HG02588 (cell line): Measurements from ENCODE around the gene LZTS3.
"Not testable (repeated sequence)": the region's sequence is repeated elsewhere in the genome, so short reads cannot be mapped to it uniquely, and the experiment has no call there.

Source experiments
- ATAC-seq: cut with Tn5 transposase; IDR thresholded peaks from one replicate; pipeline ENCODE4 v1.9.1; 2021; ENCODE audit warnings: mild to moderate bottlenecking, moderate library complexity; ENCODE audit not compliant: unreplicated experiment

Gene LZTS3

DNA sequence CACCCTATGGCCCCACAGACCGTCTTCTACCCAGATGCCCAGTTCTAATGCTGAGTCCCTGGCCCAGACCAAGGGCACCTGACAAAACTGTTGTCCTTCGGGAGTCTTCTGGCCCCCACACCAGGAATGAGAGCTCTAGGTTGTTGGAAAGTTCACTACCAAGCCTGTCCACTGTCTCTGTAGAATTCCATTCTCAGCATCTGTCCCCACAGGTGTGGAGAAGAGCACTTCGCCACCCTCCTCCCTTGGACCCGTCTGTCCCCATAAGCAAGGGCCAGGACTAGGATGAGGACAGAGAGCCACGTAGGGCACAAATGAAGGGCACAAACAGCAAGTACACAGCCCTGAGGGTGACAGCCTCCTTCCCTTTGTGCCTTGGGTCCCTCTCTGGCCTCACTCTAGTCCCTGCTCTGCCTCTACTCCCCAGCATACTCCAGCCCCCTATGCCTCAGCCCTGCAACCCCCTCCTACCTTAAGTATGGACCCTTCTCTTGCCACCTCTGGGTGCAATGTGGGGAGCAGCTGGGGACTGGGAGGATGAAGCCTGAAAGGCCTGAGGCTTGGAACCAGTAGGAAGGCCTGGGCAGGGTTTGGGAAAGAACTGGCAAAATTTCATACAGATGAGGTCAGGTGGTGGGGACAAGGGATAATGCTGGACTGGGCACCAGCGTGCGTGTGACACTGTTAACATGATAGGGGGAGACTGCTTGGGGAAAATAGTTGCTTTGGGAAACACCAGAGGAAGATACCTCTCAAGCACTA is 4.3 kb downstream of the LZTS3 start:
- no peak for ATAC-seq

- no peak for ATAC-seq
Observed at GRCh38 chr20:3168079-3168828, 5.1 kb downstream of the LZTS3 start.

DNA sequence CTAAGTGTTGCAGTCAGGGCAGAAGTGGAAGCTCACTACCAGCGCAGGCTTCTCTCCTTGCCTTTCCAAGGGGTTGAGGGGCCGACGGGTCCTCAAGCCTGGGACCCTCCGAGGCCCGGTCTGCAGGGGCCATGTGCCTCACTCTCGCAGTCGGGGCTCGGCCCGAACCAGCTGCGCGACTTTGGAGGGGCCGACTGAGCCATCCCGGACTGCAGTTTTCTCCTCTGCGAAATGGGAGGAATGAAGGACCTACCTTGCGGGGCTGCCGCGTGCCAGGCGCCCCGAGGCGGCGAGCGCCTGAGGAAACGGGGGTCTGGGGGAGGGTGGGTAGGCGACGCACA is 5.6 kb downstream of the LZTS3 start:
- ATAC-seq = no peak

DNA sequence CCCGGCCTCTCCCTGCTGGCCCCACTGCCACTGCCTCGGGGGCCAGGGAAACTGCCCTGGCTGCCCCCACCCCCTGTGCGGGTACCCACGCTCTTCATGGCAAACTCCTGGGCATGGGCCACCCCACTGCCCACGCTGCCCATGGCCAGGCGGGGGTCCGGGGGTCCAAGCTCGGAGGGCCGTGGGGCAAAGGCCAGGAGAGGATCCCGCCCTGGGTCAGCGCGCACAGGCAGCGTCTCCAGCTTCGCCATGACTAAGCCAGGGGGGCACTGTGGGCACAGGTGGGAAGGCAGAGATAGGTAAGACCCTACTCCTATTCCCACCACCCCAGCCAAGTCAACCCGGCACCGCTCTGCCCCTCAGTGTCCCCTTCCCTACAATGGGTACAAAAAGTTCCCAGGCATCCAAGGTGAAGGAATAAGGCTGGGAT is 6.4 kb downstream of the LZTS3 start:
- ATAC-seq = no peak

DNA sequence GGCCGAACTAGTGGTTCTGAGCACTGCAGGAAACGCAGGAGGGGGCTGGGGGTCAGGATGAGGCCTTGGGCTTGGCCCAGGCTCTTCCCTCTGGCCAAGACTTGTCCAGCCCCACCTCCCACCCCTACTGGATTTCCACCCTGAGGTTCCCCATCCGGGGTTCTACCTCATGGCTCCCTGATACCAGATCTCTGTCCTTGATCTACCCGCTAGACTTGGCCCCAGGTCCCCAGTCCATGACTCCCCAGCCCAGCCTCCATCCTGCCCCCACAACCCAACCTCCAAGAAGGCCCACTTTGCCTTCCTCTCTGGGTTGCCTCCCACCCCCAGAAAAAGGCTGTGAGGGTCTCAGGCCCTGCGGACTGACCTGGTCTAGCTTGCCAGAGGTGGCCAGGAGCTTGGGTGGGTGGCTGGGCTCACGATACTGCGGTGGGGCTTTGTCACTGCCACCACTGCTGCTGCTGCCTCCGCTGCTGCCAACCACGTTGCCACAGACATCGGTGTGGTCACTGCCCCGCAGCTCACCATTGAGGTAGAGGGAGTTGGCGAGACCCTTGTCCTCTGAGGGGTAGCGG is 6.9 kb downstream of the LZTS3 start:
- no peak for ATAC-seq

DNA sequence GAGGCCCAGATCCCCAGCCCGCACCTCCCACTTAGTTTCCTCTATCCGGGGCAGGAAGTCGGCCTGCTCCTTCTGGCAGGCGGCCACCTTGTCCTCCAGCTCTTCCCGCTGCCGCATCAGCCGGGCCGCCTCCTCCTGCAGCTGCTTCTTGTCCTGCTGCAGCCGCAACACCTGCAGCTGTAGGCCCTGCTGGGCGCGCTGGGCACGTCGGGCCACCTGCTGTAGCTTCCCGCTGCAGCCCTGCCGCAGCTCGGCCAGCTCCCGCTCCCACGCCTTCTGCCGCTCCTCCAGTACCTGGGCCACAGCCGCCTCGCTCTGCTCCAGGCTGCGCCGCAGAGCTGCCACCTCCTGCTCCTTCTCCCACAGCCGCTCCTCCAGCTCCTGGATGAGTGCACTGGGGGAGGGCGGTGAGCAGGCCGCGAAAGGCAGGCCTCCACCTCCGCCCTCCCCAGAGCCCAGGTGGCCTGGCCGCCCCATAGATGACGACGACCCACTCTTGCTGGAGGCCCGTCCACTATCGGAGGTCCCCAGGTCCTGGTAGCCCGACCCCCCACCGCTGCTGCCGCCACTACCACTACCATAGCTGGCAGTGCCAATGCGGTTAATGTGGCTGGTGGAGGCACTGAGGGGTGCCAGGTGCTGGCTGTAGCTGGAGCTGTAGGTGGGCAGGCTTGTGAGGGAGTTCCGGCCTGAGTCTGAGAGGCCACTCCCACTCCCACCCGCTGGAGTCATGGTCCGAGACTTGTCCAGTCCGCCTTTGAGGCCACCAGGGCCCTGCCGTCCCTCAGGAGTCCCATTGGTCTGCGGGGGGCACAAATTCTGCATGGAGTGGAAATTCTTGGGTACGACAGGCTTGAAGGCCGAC is 7.6 kb downstream of the LZTS3 start:
- no peak for ATAC-seq

DNA sequence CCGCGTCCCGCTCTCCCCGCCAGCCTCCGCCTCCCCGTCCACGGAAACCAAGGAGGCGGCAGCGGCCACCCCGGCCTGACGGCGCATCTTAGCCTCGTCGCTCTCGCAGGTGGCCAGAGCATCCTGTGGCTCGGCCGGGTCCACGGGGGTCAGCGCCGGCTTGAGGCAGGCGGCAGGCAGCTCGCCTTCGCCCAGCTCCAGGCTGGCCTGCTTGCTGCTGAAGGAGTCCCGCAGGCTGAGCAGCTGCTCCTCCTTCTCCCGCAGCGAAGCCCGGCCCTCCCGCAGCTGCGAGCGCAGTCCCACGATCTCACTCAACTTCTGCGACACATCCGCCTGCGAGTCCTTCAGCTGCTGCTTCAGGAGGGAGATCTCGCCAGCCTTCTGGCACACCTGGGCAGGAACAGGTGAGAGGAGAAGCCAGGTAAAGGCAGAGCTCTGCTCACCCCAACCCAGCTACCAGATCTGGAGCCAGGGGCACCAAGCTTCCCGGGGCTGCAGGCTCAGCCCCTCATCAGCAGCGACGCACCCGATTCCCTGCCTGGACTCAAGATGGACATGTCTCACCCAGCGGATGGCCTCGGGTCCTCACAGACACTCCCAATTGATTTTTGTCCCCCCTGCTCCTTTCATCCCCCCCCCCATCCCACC is 8.5 kb downstream of the LZTS3 start:
- ATAC-seq = no peak

GRCh38 chr20:3164043-3164762 is 9.1 kb downstream of the LZTS3 start:
- ATAC-seq = no peak

DNA sequence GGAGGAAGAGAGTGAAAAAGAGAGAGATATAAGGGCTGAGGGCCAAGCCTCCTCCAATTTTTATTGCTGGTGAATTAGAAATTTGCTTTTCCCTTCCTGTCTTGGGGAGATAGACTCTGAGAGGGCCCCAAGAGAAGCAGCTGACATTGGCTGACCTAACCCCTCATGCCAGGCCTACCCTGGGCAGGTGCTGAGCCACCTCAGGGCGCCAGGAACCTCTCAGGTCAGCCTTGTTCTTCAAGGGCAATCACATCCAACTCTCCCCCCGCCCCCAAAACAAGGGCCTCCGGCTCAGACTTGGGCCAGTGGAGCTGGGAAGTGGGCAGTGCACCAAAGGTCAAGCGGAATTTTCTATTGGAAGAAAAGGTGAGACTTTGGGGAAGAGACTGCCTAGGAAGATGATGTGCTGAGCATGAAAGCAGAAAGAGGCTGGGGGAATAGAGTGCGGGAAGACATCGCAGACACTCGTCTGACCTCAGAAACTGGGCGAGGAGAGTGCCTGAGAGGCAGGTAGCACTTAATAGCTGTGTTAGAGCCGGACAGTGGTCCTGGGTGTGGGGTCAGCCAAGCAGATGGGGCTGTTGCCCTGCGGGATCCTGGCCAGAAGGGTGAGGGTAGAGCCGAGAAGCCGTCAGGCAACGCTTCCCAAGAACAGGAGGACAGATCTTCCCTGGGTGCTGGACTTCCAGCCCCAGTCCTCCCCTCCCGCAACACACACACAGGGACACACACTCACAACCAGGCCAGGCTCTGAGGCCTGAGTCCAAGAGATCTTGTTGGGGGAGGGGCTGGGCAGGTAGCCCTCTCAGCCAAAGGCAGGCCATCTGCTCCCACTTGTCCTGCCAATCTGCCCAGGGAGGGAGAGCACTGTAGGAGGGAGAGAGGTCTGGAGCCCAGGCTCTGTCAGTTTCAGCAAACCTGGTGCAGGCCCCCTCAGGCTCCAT is 10.0 kb downstream of the LZTS3 start:
- no peak for ATAC-seq

DNA sequence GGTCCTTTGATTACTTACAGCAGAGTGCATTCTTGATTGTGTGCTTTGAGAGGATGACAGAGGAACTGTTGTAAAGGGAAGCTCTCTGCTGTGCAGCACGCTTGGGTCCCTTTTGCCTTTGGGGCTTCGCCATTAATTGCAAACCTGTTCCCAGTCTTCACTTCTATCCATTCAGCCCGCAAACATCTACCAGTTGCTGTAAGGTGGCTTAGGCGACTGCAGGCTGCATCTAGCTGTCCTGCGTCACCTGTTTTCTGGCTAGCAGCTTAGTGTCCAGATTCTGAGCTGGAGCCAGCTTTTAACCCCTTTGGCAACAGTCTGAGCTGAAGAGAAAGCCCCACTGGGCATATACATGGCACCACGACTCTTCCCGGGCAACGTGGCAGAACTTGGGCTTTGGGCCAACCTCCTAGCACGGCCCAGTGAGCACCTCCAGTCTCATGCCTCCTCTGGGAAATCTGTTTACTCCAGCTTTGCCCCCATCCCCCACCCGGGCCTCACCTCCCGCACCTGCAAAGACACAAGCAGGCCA is 11.2 kb downstream of the LZTS3 start:
- ATAC-seq = no peak

DNA sequence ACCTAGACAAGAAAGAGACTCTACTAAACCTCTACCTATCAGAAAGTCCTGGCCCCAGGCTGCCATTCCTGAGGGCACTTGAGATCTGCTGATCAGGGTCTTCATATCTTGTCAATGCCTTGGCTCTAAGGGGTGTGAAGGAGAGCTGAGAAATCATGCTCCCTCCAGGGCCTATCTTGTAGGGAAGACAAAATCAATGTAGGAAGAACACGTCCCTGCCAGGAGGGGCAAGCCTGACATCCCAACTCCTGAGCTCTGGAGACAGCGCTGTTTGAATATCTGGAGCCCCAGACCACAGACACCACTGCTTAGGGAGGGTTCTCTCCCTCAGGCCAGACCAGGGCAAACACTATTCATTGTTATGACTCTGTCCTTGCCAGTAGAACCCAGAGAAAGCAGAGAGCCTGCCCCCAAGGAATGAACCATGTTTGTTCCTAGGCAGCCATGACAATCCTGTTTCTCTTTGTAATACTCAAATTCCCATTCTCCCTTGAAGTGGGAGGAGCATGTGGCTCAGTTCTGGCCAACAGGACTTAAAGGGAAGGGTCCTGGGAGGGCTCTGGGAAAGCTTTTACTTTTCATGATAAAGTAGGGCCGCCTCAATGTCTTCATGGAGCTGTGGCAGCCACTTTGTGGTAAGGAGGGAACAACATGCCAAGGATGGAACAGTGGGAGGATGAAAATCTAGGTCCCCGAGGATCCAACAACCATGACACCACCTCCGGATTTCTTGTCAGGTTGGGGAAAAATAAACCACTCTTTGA is 11.9 kb downstream of the LZTS3 start:
- ATAC-seq = no peak

DNA sequence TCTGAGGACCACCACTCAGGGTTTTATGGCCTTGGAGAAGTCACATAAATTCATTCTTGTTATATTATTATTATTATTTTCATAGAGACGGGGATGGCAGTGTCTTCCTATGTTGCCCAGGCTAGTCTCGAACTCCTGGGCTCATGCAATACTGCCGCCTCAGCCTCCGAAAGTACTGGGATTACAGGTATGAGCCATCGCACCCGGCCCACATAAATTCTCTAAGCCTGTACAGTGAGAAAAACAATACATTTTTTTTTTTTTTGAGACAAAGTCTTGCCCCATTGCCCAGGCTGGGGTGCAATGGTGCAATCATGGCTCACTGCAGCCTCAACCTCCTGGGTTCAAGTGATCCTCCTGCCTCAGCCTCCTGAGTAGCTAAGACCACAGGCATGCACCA is 12.9 kb downstream of the LZTS3 start:
- no peak for ATAC-seq

DNA sequence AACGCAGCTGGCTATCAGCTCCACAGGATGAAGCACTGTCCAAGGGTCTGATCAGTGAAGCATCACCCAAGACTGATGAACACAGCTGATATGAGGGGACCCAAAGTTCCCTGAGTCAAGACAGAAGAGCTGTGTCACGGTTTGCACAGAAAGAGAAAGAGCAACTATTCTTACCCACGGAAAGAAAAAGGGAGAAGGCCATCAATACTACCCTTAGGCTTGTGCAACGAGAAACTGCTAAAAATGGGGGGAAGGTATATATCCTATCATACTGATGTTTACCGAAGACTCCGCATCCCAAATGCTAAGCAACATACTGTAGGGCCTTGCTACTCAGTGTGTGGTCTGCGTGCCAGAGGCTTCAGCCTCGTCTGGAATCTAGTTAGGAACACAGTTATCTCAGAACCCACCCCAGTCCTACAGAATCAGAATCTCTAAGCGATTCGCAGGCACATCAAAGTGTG is 14.3 kb downstream of the LZTS3 start:
- ATAC-seq = no peak

GRCh38 chr20:3157817-3158216 is 15.5 kb downstream of the LZTS3 start:
- ATAC-seq = no peak

- peak; percentile 43 for ATAC-seq
Observed at GRCh38 chr20:3156811-3157619, 16.3 kb downstream of the LZTS3 start.

DNA sequence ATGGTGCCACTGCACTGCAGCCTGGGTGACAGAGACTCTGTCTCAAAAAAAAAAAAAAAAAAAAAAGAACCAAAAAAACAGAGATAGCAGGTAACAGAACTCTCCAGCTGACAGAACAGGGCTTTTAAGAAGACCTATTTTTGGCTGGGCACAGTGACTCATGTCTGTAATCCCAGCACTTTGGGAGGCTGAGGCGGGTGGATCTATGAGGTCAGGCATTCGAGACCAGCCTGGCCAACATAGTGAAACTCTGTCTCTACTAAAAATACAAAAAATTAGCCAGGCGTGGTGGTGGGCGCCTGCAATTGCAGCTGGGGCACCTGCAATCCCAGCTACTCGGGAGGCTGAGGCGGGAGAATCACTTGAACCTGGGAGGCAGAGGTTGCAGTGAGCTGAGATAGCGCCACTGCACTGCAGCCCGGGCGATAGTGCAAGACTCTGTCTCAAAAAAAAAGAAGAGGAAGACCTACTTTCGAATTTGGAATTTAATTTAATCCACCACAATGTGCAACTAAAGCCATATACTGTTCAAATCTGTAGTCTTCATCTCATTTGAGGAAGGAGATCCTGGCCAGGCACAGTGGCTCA is 21.2 kb downstream of the LZTS3 start:
- ATAC-seq = not testable (repeated sequence)

DNA sequence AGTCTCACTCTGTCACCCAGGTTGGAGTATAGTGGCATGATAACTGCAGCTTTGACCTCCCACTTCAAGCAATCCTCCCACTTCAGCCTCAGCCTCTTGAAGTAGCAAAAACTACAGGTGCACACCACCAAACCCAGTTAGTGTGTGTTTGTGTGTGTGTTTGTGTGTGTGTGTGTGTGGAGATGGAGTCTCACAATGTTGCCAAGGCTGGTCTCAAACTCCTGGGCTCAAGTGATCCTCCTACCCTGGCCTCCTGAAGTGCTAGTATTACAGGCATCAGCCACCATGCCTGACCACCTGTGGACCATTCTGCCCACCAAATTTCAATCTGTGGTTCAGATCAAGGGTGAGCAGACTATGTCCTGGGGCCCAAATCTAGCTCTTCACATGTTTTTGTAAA is 22.4 kb downstream of the LZTS3 start:
- no peak for ATAC-seq
